Midbrain (tissue), 1 donor: ENCODE data around the gene RELL1.

ENCODE experiments used
- DNase-seq: peaks from one replicate; lab custom pipeline; 2025; lab: John Stamatoyannopoulos, UW

Gene RELL1

GRCh38 chr4:37599092-37599790 is 86.9 kb downstream of the RELL1 start:
- no peak for DNase-seq

- DNase-seq, result no peak
Observed at GRCh38 chr4:37597034-37597433, 89.1 kb downstream of the RELL1 start.

- no peak for DNase-seq
Observed at GRCh38 chr4:37595875-37596680, 90.1 kb downstream of the RELL1 start.

- no peak for DNase-seq
Observed at GRCh38 chr4:37594099-37594498, 92.1 kb downstream of the RELL1 start.

- DNase-seq, result no peak
Observed at GRCh38 chr4:37591349-37591748, 94.8 kb downstream of the RELL1 start.

- DNase-seq, result no peak
Observed at GRCh38 chr4:37590016-37590415, 96.2 kb downstream of the RELL1 start.

GRCh38 chr4:37588150-37588549 is 98.0 kb downstream of the RELL1 start:
- DNase-seq, result no peak

- DNase-seq, result no peak
Observed at GRCh38 chr4:37586194-37586593, 100.0 kb downstream of the RELL1 start.

- DNase-seq, result no peak
Observed at GRCh38 chr4:37584493-37585060, 101.6 kb downstream of the RELL1 start.

- no peak for DNase-seq
Observed at GRCh38 chr4:37584071-37584470, 102.1 kb downstream of the RELL1 start.

GRCh38 chr4:37573566-37573965 is 112.6 kb downstream of the RELL1 start:
- no peak for DNase-seq

GRCh38 chr4:37568489-37568888 is 117.7 kb downstream of the RELL1 start:
- DNase-seq, result no peak

- DNase-seq, result no peak
Observed at GRCh38 chr4:37567836-37568235, 118.3 kb downstream of the RELL1 start.

- DNase-seq, result no peak
Observed at GRCh38 chr4:37562592-37562991, 123.6 kb downstream of the RELL1 start.

GRCh38 chr4:37561803-37562207 is 124.4 kb downstream of the RELL1 start:
- DNase-seq, result no peak

GRCh38 chr4:37561196-37561802 is 124.9 kb downstream of the RELL1 start:
- no peak for DNase-seq
